GM18517 (cell line): ENCODE measurements around the gene MLLT11.

ENCODE experiments used
- ATAC-seq: cut with Tn5 transposase; IDR thresholded peaks from one replicate; pipeline ENCODE4 v1.9.1; 2021; ENCODE audit warnings: mild to moderate bottlenecking, moderate library complexity; ENCODE audit not compliant: unreplicated experiment

The MLLT11 gene

DNA sequence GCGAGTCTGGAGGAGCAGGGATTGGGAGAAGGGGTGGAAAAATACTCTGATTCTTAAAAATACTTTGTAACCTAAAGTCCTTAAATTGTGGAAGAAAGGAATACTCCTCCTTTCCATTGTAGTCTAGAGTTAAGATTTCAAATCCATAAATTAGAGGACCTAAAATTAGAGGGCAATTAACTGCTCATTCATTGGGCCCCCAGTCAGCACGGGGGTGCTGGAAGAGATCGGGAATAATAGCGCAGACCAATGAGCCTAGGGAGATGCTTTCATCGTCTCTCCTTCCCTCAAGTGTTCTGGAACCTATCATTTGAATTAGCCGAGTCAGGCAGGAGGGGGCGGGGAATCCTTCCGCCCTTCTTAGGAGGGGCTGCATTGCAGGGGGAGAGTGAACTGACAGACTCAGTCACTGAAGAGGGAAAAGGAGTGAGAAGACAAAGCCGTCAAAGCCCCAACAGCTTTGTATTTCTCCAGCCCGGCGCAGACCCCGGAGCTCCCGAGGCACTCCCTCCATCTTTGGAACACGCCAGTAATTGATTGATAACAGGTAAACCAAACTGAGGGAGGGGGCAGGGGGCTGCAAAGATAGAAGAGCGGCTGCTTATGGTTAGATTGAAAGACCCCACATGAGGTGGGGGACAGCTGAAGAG lies at the start of gene MLLT11:
TSS of gene MLLT11 (plus strand) at position 391 of the 650 bp plus-strand sequence. CDS start 6,828 bp downstream, outside the sequence.
- no peak for ATAC-seq

GRCh38 chr1:151011154-151011850 lies 48.9 kb upstream of the MLLT11 start:
- no peak for ATAC-seq

DNA sequence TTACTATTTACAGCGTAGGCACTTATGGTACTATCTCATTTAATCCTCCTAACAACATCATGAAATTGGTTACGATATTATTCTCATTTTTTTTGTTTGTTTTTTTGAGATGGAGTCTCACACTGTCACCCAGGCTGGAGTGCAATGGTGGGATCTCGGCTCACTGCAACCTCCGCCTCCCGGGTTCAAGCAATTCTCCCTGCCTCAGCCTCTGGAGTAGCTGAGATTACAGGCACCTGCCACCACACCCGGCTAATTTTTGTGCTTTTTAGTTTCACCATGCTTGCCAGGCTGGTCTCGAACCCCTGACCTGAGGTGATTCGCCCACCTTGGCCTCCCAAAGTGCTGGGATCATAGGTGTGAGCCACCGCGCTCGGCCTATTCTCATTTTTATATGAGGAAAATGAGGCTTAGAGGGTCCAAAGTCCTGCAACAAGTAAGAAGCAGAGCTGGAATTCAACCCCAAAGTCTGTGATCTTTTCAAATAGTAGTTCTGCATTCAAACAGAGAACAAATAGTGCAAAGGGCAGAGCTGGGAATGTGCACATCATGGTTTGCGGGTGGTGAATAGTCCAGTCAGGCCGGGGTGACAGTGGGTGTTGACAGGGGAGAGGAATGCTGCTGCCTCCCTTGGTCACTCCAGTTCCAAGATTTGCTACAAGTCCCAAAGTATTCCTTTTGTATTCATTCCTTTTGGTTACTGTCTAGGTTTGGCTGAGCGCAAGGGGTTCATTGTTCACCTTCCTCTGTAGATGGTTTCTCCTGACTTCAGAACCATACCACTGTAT lies 47.3 kb upstream of the MLLT11 start:
- ATAC-seq = no peak

- no peak for ATAC-seq
Measured at GRCh38 chr1:151013518-151013917, 46.7 kb upstream of the MLLT11 start.

- ATAC-seq = no peak
Measured at GRCh38 chr1:151024540-151025146, 35.6 kb upstream of the MLLT11 start.

DNA sequence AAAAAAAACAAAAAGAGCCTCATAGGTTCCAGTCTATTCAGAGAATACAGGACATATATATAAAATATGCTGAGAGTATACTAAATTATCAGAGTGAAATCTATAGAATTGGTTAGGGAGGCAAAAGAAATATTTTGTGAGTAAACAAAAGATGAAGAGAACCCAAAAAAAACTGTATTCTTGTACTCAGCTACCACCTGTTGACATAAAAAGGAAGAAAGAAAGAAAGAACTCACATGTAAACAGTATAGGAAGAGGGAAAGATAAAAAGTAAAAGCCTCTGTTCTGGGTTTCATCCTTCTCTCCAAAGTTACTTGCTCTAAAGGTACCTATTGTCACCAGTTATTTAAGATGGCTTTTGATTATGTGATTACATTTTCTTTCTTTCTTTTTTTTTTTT lies 33.7 kb upstream of the MLLT11 start:
- no peak for ATAC-seq

- no peak for ATAC-seq
Measured at GRCh38 chr1:151032164-151032563, 28.0 kb upstream of the MLLT11 start.

DNA sequence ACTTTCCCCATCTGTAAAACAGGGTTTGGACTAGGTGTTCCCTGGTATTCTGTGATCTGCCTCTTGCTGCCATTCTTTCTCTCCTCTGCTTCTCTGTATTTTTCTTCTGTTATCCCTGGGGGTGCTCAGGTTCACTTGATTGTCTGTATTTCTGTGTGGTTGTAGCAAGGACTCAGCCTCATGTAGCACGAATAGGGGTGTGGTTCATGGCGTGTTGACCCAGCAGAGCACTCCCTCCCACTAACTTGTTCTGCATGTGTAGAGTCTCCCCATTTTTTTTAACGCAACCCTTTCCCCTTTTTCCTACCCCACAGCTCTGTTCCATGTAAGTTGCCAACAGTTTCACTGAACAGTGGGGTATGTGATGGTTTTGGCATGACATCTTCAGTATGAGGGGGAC lies 25.0 kb upstream of the MLLT11 start:
- ATAC-seq = no peak

DNA sequence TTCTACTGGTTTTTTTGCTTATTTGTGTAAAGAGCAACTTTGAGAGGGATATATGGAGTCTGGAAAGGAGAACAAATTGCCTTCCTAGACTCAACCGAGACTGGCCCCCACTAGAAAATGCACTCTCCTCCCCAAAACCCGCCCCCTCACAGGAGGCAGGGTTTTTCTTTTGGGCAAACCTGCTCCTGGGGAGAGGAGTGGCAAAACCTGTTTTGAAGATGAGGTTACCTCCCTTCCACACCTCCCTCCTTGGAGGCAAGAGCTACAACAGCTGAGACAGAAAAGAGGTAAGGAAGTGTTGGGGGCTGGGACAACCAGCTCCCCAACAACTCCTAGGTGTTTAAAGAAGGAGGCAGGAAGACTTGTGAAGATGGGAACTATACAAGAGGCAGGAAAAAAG lies 23.8 kb upstream of the MLLT11 start, which contains the start of gene BNIPL:
TSS of gene BNIPL (plus strand) at position 231 of the 400 bp plus-strand sequence. CDS start at position 371, 140 bp downstream.
- no peak for ATAC-seq

- ATAC-seq = no peak
Measured at GRCh38 chr1:151037032-151037431, 23.2 kb upstream of the MLLT11 start.

DNA sequence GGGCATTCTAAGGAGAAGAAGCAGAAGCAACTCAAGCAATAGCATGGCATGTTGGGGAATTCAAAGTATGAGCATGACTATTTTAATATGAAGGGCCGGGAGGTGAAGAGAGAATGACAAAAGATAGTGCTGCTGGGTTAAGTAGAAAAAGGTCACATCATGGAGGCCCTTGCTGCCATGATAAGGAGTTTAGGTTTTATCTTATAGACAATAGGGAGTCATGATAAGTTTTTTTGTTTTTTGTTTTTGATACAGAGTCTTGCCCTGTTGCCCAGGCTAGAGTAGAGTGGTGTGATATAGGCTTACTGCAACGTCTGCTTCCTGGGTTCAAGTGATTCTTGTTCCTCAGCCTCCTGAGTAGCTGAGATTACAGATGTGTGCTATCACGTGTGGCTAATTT lies 20.7 kb upstream of the MLLT11 start:
- ATAC-seq = no peak

- no peak for ATAC-seq
Measured at GRCh38 chr1:151043163-151043562, 17.0 kb upstream of the MLLT11 start.

- peak; percentile 28 for ATAC-seq
Measured at GRCh38 chr1:151047591-151047924, 12.6 kb upstream of the MLLT11 start, which contains the start of gene C1orf56. TSS of gene C1orf56 (plus strand) at chr1:151047751. CDS start at chr1:151047848, 97 bp downstream.

DNA sequence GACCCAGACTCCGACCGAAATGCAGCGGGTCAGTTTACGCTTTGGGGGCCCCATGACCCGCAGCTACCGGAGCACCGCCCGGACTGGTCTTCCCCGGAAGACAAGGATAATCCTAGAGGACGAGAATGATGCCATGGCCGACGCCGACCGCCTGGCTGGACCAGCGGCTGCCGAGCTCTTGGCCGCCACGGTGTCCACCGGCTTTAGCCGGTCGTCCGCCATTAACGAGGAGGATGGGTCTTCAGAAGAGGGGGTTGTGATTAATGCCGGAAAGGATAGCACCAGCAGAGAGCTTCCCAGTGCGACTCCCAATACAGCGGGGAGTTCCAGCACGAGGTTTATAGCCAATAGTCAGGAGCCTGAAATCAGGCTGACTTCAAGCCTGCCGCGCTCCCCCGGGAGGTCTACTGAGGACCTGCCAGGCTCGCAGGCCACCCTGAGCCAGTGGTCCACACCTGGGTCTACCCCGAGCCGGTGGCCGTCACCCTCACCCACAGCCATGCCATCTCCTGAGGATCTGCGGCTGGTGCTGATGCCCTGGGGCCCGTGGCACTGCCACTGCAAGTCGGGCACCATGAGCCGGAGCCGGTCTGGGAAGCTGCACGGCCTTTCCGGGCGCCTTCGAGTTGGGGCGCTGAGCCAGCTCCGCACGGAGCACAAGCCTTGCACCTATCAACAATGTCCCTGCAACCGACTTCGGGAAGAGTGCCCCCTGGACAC lies 12.1 kb upstream of the MLLT11 start:
- ATAC-seq = peak; percentile 57

GRCh38 chr1:151048645-151049032 lies 11.6 kb upstream of the MLLT11 start:
- no peak for ATAC-seq

- no peak for ATAC-seq
Measured at GRCh38 chr1:151049458-151049857, 10.7 kb upstream of the MLLT11 start.

DNA sequence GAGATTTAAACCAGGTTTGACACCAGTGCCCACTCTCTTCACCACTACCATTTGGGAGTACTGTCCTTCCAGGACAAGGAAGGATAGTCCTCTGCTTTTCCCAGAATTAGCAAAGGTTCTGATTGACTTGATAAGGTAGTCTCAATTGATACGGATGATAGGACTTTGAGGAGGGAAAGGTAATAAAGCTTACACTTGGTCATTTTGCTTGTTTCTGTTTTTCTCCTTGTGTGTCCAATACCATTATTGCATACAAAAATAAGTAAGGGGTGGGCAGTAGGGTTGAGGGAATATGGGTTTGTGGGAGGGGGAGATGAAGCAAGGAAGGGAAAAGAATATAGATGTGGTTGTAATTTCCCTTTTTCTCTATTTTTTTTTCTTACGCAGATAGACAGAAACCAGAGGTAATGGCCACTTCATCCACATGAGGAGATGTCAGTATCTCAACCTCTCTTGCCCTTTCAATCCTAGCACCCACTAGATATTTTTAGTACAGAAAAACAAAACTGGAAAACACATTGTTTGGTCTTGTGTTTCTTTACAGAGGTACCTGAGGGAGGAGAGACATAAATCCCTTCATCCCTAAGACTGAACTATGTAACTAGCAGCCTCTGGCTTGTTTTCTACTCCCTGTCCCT lies 10.0 kb upstream of the MLLT11 start:
- no peak for ATAC-seq

GRCh38 chr1:151051356-151052009 lies 8.7 kb upstream of the MLLT11 start:
- no peak for ATAC-seq

- no peak for ATAC-seq
Measured at GRCh38 chr1:151054971-151055547, 5.1 kb upstream of the MLLT11 start.
